ENCODE results near the gene MEGF6. TPM values are rescaled to one million over a fixed set of nuclear protein-coding genes. Genes with fewer than 3 reads are reported as not detected.

MEGF6 gene
- total RNA-seq, 1 donor from 2014 or later: 64.7 TPM

GRCh38 chr1:3508757-3509415, 102.4 kb downstream of the MEGF6 start:
- H3K9me3 Mint-ChIP-seq (ENCODE audit: unreplicated experiment): peaks cover 2% of the 10 kb centered on the region
- peaks cover 5% of the 10 kb centered on the region for H3K27me3 Mint-ChIP-seq (ENCODE audit: unreplicated experiment)
- TF ChIP-seq CTCF (IDR thresholded peaks at IDR 0.05; ENCODE audit: partially characterized antibody, unreplicated experiment): no peak
- no peak overlapping the region for H3K4me3 Mint-ChIP-seq (ENCODE audit: unreplicated experiment)
- H3K4me1 Mint-ChIP-seq (ENCODE audit: low read depth, unreplicated experiment): no peaks in the 10 kb centered on the region
- H3K27ac Mint-ChIP-seq (ENCODE audit: unreplicated experiment): no peak overlapping the region
- DNase-seq: no peak
- H3K36me3 Mint-ChIP-seq (ENCODE audit: unreplicated experiment): peaks cover 5% of the 10 kb centered on the region

- Mint-ChIP-seq H3K36me3 (ENCODE audit: unreplicated experiment) (peaks cover 5% of the 10 kb centered on the region), H3K27me3 (ENCODE audit: unreplicated experiment) (peaks cover 3% of the 10 kb centered on the region), H3K4me1 (ENCODE audit: low read depth, unreplicated experiment) (no peaks in the 10 kb centered on the region), H3K4me3 (ENCODE audit: unreplicated experiment) (no peak overlapping the region), H3K9me3 (ENCODE audit: unreplicated experiment) (peaks cover 2% of the 10 kb centered on the region), H3K27ac (ENCODE audit: unreplicated experiment) (no peak overlapping the region)
- DNase-seq: no peak
- no peak for TF ChIP-seq CTCF (IDR thresholded peaks at IDR 0.05; ENCODE audit: partially characterized antibody, unreplicated experiment)
These were observed 103.6 kb downstream of the MEGF6 start for GRCh38 chr1:3507636-3508275.

GRCh38 chr1:3506943-3507342, 104.4 kb downstream of the MEGF6 start:
- no peak for TF ChIP-seq CTCF (IDR thresholded peaks at IDR 0.05; ENCODE audit: partially characterized antibody, unreplicated experiment)
- Mint-ChIP-seq H3K4me3 (ENCODE audit: unreplicated experiment) (no peak overlapping the region), H3K9me3 (ENCODE audit: unreplicated experiment) (no peaks in the 10 kb centered on the region), H3K36me3 (ENCODE audit: unreplicated experiment) (no peaks in the 10 kb centered on the region), H3K27me3 (ENCODE audit: unreplicated experiment) (peaks cover 3% of the 10 kb centered on the region), H3K4me1 (ENCODE audit: low read depth, unreplicated experiment) (no peaks in the 10 kb centered on the region), H3K27ac (ENCODE audit: unreplicated experiment) (no peak overlapping the region)
- DNase-seq: no peak

GRCh38 chr1:3506041-3506440, 105.3 kb downstream of the MEGF6 start:
- Mint-ChIP-seq H3K27ac (ENCODE audit: unreplicated experiment) (no peak overlapping the region), H3K4me1 (ENCODE audit: low read depth, unreplicated experiment) (no peaks in the 10 kb centered on the region)
- no peak for DNase-seq

More at GRCh38 chr1:3506041-3506440, 105.3 kb downstream of the MEGF6 start:
- no peaks in the 10 kb centered on the region for H3K36me3 Mint-ChIP-seq (ENCODE audit: unreplicated experiment)
- no peak for TF ChIP-seq CTCF (IDR thresholded peaks at IDR 0.05; ENCODE audit: partially characterized antibody, unreplicated experiment)
- H3K27me3 Mint-ChIP-seq (ENCODE audit: unreplicated experiment): peaks cover 2% of the 10 kb centered on the region
- no peak overlapping the region for H3K4me3 Mint-ChIP-seq (ENCODE audit: unreplicated experiment)
- H3K9me3 Mint-ChIP-seq (ENCODE audit: unreplicated experiment): no peaks in the 10 kb centered on the region
